Measurements from ENCODE around the gene LYSMD2.

LYSMD2 gene

DNA sequence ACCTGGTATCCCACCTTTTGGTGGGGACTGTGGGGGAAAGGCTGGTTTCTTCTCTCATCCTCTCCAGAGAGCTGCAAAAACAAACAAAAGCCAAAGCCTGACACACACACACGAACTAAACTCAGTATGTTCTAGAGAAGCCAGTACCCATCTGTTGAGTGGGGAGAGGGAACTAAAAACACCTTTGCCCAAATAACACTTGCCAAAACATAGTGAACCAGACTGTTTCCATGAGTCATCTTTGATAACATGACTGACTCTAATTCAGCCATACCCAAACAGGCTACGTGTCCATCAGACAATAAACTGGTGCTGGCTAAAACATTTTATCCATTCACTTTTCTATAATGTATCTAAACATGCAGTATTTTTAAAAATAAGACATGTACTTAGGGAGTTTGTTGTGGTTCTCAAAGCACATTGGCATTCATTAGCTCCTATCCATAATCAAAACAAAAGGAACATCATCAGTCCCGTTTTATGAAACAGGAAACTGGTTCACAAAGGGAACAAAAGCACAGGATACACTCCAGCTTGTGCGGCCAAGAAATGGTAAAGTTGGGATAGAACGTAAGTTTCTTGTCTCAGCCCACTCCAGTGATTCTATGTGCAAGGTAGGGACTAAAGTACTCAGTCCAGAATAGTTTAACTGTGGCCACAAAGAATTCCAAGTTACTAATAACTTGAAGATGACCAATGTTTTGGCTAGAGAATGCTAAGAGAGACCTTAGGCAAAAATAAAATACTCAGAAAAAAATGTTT lies 16.1 kb downstream of the LYSMD2 start:
- Histone ChIP-seq H2AFZ (ENCODE audit: low read depth, low read length) (no peak overlapping the region), H3K27me3 (ENCODE audit: insufficient read depth, low read length) (no peaks in the 10 kb centered on the region), H3K36me3 (ENCODE audit: insufficient read depth, low read length) (no peaks in the 10 kb centered on the region), H3K4me1 (ENCODE audit: insufficient read depth, low read length) (peaks cover 11% of the 10 kb centered on the region), H3K4me3 (ENCODE audit: low read length) (no peak overlapping the region), H3K9me3 (ENCODE audit: low read length) (no peaks in the 10 kb centered on the region)

DNA sequence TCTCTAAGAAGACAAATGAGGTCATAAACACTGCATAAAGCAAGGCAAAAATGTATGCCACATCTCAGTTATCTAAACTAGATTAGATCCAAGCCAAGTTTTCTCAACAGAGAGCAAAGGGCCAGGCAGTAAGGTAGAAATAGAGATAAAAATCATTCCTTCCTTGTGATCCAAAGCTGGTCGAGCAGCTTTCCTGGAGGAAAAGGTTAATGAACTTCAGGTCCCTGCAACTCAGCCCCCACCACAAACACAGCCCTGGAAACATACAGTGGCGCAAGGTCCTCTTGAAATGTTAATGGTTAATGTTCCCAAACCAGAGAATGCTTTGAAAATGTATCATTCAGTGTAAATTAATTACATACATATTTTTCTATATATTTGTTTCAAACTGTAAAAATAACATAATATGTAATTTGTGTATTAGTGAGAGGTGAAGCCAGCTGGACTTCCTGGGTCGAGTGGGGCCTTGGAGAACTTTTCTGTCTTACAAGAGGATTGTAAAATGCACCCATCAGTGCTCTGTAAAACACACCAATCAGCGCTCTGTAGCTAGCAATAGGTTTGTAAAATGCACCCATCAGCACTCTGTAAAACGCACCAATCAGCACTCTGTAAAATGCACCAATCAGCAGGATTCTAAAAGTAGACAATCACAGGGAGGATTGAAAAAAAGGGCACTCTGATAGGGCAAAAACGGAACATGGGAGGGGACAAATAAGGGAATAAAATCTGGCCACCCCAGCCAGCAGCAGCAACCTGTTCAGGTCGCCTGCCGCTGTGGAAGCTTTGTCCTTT lies 17.1 kb downstream of the LYSMD2 start:
- no peak overlapping the region for H3K4me3 ChIP-seq (ENCODE audit: low read length)
- no peaks in the 10 kb centered on the region for H3K36me3 ChIP-seq (ENCODE audit: insufficient read depth, low read length)
- no peaks in the 10 kb centered on the region for H3K9me3 ChIP-seq (ENCODE audit: low read length)
- no peak overlapping the region for H2AFZ ChIP-seq (ENCODE audit: low read depth, low read length)
- H3K4me1 ChIP-seq (ENCODE audit: insufficient read depth, low read length), result peaks cover 6% of the 10 kb centered on the region
- no peaks in the 10 kb centered on the region for H3K27me3 ChIP-seq (ENCODE audit: insufficient read depth, low read length)

DNA sequence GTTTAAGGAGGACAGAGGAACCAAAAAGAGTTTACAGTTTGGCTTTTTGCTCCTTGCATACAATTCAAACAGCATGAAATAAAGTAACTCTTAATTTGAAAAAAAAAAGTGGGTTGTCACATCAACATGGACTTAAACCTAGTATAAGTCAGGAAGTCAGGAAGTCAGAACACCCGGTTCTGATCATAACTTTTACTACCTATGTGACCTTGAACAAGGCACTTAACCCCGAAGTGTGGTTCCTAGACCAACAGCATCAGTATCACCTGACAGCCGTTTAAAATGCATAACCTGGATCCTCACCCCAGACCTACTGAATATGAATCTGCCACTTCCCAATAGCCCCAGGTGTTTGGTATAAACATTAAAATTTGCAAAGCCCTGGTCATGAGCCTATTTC lies 18.7 kb downstream of the LYSMD2 start:
- H3K27me3 ChIP-seq (ENCODE audit: insufficient read depth, low read length), result no peaks in the 10 kb centered on the region

DNA sequence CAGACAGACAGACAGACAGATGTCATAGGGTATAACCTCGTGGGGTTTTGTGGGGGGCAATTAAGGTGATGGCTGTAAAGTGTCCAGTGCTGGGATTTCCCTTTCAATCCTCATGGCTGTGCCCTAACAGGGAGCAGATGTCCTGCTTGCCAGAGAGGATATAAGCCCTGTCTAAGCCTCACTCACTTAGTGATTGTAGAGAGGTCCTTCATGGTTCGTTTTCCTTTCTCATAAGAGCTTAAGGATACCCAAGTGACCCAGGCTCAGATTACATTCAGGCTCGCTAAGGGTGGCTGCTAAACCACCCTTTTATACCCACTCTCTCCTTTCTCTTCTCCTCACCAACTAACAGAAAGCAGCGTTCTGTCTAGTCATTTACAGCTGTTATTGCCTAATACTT lies 19.2 kb downstream of the LYSMD2 start:
- Histone ChIP-seq H3K9me3 (ENCODE audit: low read length) (no peaks in the 10 kb centered on the region), H3K4me3 (ENCODE audit: low read length) (no peak overlapping the region), H3K4me1 (ENCODE audit: insufficient read depth, low read length) (peaks cover 4% of the 10 kb centered on the region), H2AFZ (ENCODE audit: low read depth, low read length) (no peak overlapping the region), H3K27me3 (ENCODE audit: insufficient read depth, low read length) (no peaks in the 10 kb centered on the region), H3K36me3 (ENCODE audit: insufficient read depth, low read length) (no peaks in the 10 kb centered on the region)

More for the DNA sequence above, 18.7 kb downstream of the LYSMD2 start:
- H3K4me1 ChIP-seq (ENCODE audit: insufficient read depth, low read length), result peaks cover 4% of the 10 kb centered on the region
- no peak overlapping the region for H3K4me3 ChIP-seq (ENCODE audit: low read length)
- H2AFZ ChIP-seq (ENCODE audit: low read depth, low read length), result no peak overlapping the region
- H3K9me3 ChIP-seq (ENCODE audit: low read length), result no peaks in the 10 kb centered on the region
- no peaks in the 10 kb centered on the region for H3K36me3 ChIP-seq (ENCODE audit: insufficient read depth, low read length)

GRCh38 chr15:51714911-51715310 lies 22.5 kb downstream of the LYSMD2 start:
- H3K9me3 ChIP-seq (ENCODE audit: low read length), result no peaks in the 10 kb centered on the region

GRCh38 chr15:51714162-51714561 lies 23.3 kb downstream of the LYSMD2 start:
- Histone ChIP-seq H3K4me3 (ENCODE audit: low read length) (no peak overlapping the region), H2AFZ (ENCODE audit: low read depth, low read length) (no peak overlapping the region), H3K36me3 (ENCODE audit: insufficient read depth, low read length) (no peaks in the 10 kb centered on the region), H3K4me1 (ENCODE audit: insufficient read depth, low read length) (peaks cover 4% of the 10 kb centered on the region), H3K27me3 (ENCODE audit: insufficient read depth, low read length) (no peaks in the 10 kb centered on the region), H3K9me3 (ENCODE audit: low read length) (no peaks in the 10 kb centered on the region)

More at GRCh38 chr15:51714911-51715310, 22.5 kb downstream of the LYSMD2 start:
- no peaks in the 10 kb centered on the region for H3K27me3 ChIP-seq (ENCODE audit: insufficient read depth, low read length)
- H2AFZ ChIP-seq (ENCODE audit: low read depth, low read length), result no peak overlapping the region
- H3K36me3 ChIP-seq (ENCODE audit: insufficient read depth, low read length), result no peaks in the 10 kb centered on the region
- peaks cover 4% of the 10 kb centered on the region for H3K4me1 ChIP-seq (ENCODE audit: insufficient read depth, low read length)
- H3K4me3 ChIP-seq (ENCODE audit: low read length), result no peak overlapping the region

DNA sequence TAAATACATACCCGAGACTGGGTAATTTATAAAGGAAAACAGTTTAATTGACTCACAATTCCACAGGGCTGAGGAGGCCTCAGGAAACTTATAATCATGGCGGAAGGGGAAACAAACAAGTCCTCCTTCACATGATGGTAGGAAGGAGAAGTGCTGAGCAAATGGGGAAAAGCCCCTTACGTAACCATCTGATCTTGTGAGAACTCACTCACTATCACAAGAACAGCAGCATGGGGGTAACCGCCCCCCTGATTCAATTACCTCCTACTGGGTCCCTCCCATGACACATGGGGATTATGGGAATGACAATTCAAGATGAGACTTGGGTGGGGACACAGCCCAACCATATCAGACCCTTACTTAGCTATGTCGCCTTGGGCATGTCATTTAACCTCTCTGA lies 28.4 kb downstream of the LYSMD2 start:
- Histone ChIP-seq H3K9me3 (ENCODE audit: low read length) (no peaks in the 10 kb centered on the region), H2AFZ (ENCODE audit: low read depth, low read length) (no peak overlapping the region), H3K4me1 (ENCODE audit: insufficient read depth, low read length) (no peaks in the 10 kb centered on the region), H3K4me3 (ENCODE audit: low read length) (no peak overlapping the region), H3K36me3 (ENCODE audit: insufficient read depth, low read length) (no peaks in the 10 kb centered on the region), H3K27me3 (ENCODE audit: insufficient read depth, low read length) (no peaks in the 10 kb centered on the region)

DNA sequence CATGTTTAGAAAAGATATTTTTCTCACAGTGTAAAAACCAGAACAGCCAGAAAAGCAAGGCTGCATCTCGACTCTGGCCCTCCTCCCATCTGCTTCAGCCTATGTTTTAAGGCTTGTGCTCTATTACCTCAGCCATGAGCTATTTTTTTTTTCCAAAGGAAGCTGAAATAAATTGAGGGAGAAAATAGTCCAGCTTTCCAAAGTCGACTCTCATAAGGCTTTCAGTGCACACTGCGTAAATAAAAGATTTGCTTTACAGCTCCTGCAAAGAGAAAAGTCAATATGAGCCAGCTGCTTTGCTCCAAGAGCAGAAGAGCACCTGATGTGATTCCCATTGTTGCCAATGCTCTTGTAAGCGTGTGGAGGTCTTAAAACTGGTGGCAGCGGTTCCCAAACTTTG lies 29.4 kb downstream of the LYSMD2 start:
- no peak overlapping the region for H2AFZ ChIP-seq (ENCODE audit: low read depth, low read length)
- no peaks in the 10 kb centered on the region for H3K4me1 ChIP-seq (ENCODE audit: insufficient read depth, low read length)
- no peaks in the 10 kb centered on the region for H3K9me3 ChIP-seq (ENCODE audit: low read length)
- no peaks in the 10 kb centered on the region for H3K36me3 ChIP-seq (ENCODE audit: insufficient read depth, low read length)
- H3K4me3 ChIP-seq (ENCODE audit: low read length), result no peak overlapping the region
- H3K27me3 ChIP-seq (ENCODE audit: insufficient read depth, low read length), result no peaks in the 10 kb centered on the region

- Histone ChIP-seq H3K27me3 (ENCODE audit: insufficient read depth, low read length) (no peaks in the 10 kb centered on the region), H2AFZ (ENCODE audit: low read depth, low read length) (no peak overlapping the region), H3K4me3 (ENCODE audit: low read length) (no peak overlapping the region), H3K36me3 (ENCODE audit: insufficient read depth, low read length) (peaks cover 3% of the 10 kb centered on the region), H3K9me3 (ENCODE audit: low read length) (no peaks in the 10 kb centered on the region), H3K4me1 (ENCODE audit: insufficient read depth, low read length) (no peaks in the 10 kb centered on the region)
Observed at GRCh38 chr15:51706926-51707608, 30.4 kb downstream of the LYSMD2 start.

GRCh38 chr15:51706291-51706690 lies 31.2 kb downstream of the LYSMD2 start:
- Histone ChIP-seq H3K27me3 (ENCODE audit: insufficient read depth, low read length) (no peaks in the 10 kb centered on the region), H3K4me3 (ENCODE audit: low read length) (no peak overlapping the region), H3K9me3 (ENCODE audit: low read length) (no peaks in the 10 kb centered on the region), H3K4me1 (ENCODE audit: insufficient read depth, low read length) (no peaks in the 10 kb centered on the region), H3K36me3 (ENCODE audit: insufficient read depth, low read length) (peaks cover 6% of the 10 kb centered on the region), H2AFZ (ENCODE audit: low read depth, low read length) (no peak overlapping the region)

GRCh38 chr15:51702710-51703109 lies 34.7 kb downstream of the LYSMD2 start:
- H3K4me3 ChIP-seq (ENCODE audit: low read length), result no peak overlapping the region

DNA sequence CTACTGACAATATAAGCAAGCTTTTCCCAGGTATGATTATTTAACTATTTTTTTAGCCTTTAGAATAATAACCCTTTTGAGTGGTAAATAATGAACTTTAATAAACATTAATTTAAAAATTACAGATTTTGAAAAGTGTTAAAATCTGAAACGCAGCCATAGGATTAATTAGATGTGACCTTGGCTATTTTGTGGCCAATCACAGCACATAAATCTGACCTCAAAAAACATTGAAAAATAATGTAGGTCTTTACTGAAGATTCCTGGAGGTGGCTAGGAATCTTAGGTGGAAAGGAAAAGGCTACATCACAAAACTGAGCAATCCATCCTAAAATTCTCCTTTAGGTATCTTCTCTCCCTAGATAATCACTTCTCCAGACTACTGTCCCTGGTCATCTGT lies 38.1 kb downstream of the LYSMD2 start:
- H3K27me3 ChIP-seq (ENCODE audit: insufficient read depth, low read length), result no peaks in the 10 kb centered on the region
- no peaks in the 10 kb centered on the region for H3K4me1 ChIP-seq (ENCODE audit: insufficient read depth, low read length)
- no peak overlapping the region for H2AFZ ChIP-seq (ENCODE audit: low read depth, low read length)
- peaks cover 15% of the 10 kb centered on the region for H3K36me3 ChIP-seq (ENCODE audit: insufficient read depth, low read length)
- no peaks in the 10 kb centered on the region for H3K9me3 ChIP-seq (ENCODE audit: low read length)
- H3K4me3 ChIP-seq (ENCODE audit: low read length), result no peak overlapping the region

More at GRCh38 chr15:51702710-51703109, 34.7 kb downstream of the LYSMD2 start:
- Histone ChIP-seq H3K36me3 (ENCODE audit: insufficient read depth, low read length) (peaks cover 10% of the 10 kb centered on the region), H3K4me1 (ENCODE audit: insufficient read depth, low read length) (no peaks in the 10 kb centered on the region), H2AFZ (ENCODE audit: low read depth, low read length) (no peak overlapping the region), H3K27me3 (ENCODE audit: insufficient read depth, low read length) (no peaks in the 10 kb centered on the region), H3K9me3 (ENCODE audit: low read length) (no peaks in the 10 kb centered on the region)

DNA sequence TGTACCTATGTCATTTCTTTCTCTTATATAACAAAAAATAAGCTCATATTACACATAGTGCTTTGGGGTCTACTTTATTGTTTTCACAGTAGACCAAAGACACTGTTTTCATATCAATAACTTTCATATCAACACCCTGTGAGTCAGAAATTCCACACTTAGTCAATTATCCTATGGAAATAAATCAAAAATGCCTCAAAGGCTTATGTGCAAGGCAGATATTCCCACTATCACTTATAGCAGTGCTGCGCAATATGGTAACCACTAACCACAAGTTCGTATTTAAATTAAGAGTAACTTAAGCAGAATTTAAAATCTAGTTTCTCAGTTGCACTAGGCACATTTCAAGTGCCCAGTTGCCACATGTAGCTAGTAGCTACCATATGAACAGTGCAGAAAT lies 40.3 kb downstream of the LYSMD2 start:
- peaks cover 17% of the 10 kb centered on the region for H3K36me3 ChIP-seq (ENCODE audit: insufficient read depth, low read length)
- no peaks in the 10 kb centered on the region for H3K4me1 ChIP-seq (ENCODE audit: insufficient read depth, low read length)
- H2AFZ ChIP-seq (ENCODE audit: low read depth, low read length), result no peak overlapping the region
- no peak overlapping the region for H3K4me3 ChIP-seq (ENCODE audit: low read length)
- no peaks in the 10 kb centered on the region for H3K9me3 ChIP-seq (ENCODE audit: low read length)
- H3K27me3 ChIP-seq (ENCODE audit: insufficient read depth, low read length), result no peaks in the 10 kb centered on the region
